Activated T-cell treated with anti-CD3 and anti-CD28 coated beads, Interleukin-2, amount 50 U/mL, for 24 hours (primary cell): ENCODE measurements around the gene PDE4B.

Source experiments
- DNase-seq: peaks from one replicate; pipeline ENCODE4 v3.0.0-alpha.2; 2020
- H3K27ac Mint-ChIP-seq: 2 replicates; pipeline ENCODE4 v1.8.0; 2020; ENCODE audit warnings: mild to moderate bottlenecking, mixed read lengths
- H3K27me3 Mint-ChIP-seq: 2 replicates; pipeline ENCODE4 v1.8.0; 2020; ENCODE audit warnings: mixed read lengths
- H3K36me3 Mint-ChIP-seq: 2 replicates; pipeline ENCODE4 v1.8.0; 2020; ENCODE audit warnings: low read depth, mixed read lengths
- H3K4me1 Mint-ChIP-seq: 2 replicates; pipeline ENCODE4 v1.8.0; 2020; ENCODE audit warnings: low read depth, mixed read lengths
- H3K4me3 Mint-ChIP-seq: 2 replicates; pipeline ENCODE4 v1.8.0; 2020; ENCODE audit warnings: mild to moderate bottlenecking, moderate library complexity, mixed read lengths
- H3K9me3 Mint-ChIP-seq: 2 replicates; pipeline ENCODE4 v1.8.0; 2020; ENCODE audit warnings: mixed read lengths

Gene PDE4B

DNA sequence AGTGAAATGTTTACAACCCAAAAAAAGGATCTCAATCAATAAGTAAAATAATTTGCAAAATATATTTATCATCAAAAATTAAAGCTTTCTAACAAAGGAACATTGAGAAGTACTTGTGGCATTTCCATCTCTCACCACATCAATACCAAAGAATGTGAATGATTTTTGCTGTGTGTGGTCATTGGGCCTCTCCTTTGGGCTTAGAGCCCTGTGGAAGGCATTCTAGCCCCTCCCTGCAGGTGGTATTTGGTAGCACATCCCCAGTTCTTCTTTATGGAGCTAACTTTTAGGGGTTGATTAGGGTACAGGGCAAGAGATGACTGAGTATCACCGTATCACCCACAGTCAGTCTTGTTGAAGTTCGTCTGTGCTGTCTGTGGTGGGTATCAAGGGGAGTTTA lies 447.1 kb downstream of the PDE4B start:
- Mint-ChIP-seq H3K36me3 (no peaks in the 10 kb centered on the region), H3K27me3 (peaks cover 24% of the 10 kb centered on the region), H3K27ac (no peak overlapping the region), H3K9me3 (no peaks in the 10 kb centered on the region), H3K4me3 (no peak overlapping the region), H3K4me1 (no peaks in the 10 kb centered on the region)
- no peak for DNase-seq

DNA sequence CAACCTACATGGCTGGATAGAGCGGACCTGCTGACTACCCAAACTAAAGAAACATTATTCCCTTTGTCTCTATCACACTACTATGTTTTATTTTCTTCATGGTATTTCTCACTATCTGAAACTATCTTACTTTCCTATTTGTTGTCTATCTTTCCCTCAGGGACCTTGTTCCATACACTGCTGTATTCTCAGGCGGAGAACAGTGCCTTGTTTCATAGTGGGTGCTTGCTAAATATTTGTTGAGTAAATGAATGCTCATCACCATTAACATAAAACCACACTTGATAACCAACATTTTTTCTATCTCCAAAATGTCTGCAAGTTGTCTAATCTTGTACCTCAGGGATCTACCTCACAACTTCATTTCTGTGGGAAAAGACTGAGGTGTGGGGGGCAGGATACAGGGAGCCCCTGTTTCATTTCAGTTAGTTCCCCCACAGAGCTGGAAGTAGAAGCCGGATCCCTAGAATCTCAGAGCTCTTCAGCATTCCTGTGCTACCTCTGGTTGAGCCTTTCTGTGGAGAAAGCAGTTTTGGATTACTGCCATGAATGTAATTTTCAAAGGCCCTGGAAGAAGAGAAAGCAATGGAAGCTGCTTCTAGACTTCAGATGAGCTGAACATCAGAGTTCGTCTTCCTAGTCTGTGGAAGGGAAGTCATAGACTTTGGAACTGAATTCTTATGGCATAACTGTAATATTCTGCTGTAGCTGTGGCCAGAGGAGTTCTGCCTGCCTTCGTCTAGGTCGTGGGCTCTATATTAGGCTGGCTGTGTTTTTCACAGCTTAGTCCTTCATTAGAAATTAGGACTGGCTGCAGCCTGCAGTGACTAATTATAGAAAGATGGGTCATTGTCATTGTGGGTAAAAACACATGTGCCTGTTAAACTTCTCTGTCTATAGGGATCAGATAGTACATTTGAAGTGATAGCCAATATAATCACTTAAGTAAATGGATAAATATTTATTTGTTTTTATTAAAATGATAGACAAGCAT lies 448.1 kb downstream of the PDE4B start:
- Mint-ChIP-seq H3K27ac (no peak overlapping the region), H3K9me3 (no peaks in the 10 kb centered on the region), H3K4me3 (no peak overlapping the region), H3K36me3 (no peaks in the 10 kb centered on the region), H3K27me3 (peaks cover 17% of the 10 kb centered on the region), H3K4me1 (no peaks in the 10 kb centered on the region)
- DNase-seq: no peak

DNA sequence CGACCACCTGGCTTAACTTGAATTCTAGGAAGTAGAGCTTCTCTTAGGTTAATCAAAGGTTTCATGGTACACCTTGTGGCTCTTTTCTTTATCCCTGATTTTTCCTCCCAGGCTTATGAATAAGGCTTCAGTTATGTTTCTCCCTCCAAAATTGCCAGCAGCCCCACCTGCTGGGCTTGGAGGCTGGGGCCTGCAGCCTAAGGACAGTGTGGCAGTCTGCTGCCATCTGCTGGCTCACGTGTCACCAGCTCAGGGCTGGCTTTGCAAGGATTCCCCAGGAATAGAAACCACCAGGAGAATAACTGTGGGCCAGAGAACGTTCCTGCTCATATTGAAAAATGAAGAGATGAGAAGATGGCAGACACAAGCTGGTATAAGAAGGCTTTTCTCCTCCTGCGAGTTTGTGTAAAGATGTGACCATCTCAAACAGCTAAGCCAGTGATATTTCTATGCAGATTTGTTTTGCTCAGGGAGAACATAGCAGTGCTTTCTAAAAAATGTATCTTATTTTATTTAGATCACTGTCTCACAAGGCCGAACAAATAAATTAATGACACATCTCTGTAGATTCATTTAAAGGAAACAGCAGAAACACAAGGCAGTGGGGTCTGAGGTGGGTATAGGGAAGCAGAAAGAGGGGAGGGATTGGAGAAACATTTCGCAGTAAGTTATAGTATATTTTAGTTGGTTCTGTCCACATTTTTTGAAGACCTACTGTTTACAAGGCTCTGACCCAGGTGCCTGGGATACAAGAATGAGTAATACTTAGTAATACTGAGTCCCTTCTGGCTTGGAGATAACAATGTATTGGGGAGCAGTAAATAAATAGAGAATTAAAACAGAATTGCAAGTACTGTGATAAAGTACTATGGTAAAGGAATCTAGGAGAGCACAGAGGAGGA lies 450.2 kb downstream of the PDE4B start:
- no peaks in the 10 kb centered on the region for H3K4me1 Mint-ChIP-seq
- peak; percentile 78 for DNase-seq
- H3K9me3 Mint-ChIP-seq: no peaks in the 10 kb centered on the region
- H3K36me3 Mint-ChIP-seq: no peaks in the 10 kb centered on the region
- H3K27me3 Mint-ChIP-seq: peaks cover 7% of the 10 kb centered on the region
- no peak overlapping the region for H3K27ac Mint-ChIP-seq
- H3K4me3 Mint-ChIP-seq: no peak overlapping the region

DNA sequence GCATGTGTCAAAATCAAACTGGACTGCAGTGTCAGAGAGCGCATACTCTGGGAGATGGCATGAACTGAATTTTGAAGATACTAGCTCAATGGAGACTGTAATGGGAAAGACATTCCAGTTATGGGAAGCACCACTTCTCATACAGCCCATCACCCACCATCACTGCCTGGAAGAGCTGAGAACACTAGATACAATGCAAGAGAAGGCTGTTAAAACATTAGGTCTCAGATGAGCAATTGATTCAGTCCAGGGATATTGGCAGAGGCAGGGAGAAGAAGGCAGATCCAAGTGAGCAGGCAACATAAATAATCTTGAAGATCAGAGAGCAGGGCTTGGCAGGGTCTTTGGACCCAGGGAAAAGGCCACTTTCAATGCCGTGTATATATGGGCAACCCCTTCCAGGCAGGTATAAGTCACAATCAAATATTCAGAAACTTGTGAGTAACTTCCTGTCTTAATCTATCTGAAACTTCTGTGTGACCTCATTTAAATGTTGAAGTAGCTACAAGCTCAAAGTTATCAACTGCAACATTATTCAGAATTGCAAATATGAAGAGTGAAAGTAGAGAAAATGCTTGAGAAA lies 450.9 kb downstream of the PDE4B start:
- H3K9me3 Mint-ChIP-seq: no peaks in the 10 kb centered on the region
- no peak overlapping the region for H3K27ac Mint-ChIP-seq
- H3K4me3 Mint-ChIP-seq: no peak overlapping the region
- no peaks in the 10 kb centered on the region for H3K4me1 Mint-ChIP-seq
- no peaks in the 10 kb centered on the region for H3K36me3 Mint-ChIP-seq
- peak; percentile 54 for DNase-seq
- no peaks in the 10 kb centered on the region for H3K27me3 Mint-ChIP-seq

DNA sequence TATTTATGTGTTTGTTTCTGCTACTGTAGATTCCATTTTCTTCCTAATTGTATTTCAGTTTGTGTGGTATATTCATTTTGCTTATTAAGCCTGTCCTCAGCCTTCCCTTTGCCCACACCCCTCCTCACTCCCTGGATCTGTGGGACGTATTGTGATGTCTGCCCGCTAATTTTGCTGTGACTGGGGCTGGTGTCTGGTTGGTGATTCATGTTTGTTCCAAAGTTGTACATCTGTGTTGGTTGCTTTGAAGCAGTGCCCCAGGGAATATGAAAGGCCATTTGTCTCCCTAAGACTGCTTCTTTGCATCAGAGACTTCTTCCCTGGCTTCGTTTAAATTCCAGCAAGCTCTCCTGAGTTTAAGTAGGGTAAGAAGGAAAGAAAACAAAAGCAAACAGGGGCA lies 451.7 kb downstream of the PDE4B start:
- no peaks in the 10 kb centered on the region for H3K27me3 Mint-ChIP-seq
- no peak overlapping the region for H3K27ac Mint-ChIP-seq
- H3K36me3 Mint-ChIP-seq: no peaks in the 10 kb centered on the region

DNA sequence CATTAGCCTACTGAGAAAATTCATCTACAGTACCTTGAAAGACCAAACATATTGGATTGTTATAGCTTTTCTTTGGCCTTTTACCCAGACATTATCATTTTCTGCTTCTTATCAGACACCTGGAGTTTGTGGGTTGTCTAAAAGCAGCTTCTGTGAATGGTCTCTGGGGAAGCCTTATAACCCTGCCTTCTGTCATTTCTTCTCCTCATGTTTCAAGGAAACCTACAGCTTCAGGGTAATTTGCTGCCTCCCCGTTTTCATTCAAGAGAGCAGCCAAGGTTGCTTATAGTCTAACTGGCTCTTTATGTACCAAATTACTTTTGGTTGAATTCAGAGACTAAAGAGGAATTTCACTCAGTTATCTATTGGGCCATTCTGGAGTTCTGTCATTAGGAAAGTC lies 453.0 kb downstream of the PDE4B start:
- H3K9me3 Mint-ChIP-seq: no peaks in the 10 kb centered on the region
- no peak for DNase-seq
- no peaks in the 10 kb centered on the region for H3K36me3 Mint-ChIP-seq
- H3K4me1 Mint-ChIP-seq: peaks cover 4% of the 10 kb centered on the region
- H3K4me3 Mint-ChIP-seq: no peak overlapping the region
- no peaks in the 10 kb centered on the region for H3K27me3 Mint-ChIP-seq
- peak overlapping the region; percentile 84 for H3K27ac Mint-ChIP-seq

More for the DNA sequence above, 451.7 kb downstream of the PDE4B start:
- H3K4me3 Mint-ChIP-seq: no peak overlapping the region
- H3K9me3 Mint-ChIP-seq: no peaks in the 10 kb centered on the region
- no peaks in the 10 kb centered on the region for H3K4me1 Mint-ChIP-seq
- DNase-seq: no peak

DNA sequence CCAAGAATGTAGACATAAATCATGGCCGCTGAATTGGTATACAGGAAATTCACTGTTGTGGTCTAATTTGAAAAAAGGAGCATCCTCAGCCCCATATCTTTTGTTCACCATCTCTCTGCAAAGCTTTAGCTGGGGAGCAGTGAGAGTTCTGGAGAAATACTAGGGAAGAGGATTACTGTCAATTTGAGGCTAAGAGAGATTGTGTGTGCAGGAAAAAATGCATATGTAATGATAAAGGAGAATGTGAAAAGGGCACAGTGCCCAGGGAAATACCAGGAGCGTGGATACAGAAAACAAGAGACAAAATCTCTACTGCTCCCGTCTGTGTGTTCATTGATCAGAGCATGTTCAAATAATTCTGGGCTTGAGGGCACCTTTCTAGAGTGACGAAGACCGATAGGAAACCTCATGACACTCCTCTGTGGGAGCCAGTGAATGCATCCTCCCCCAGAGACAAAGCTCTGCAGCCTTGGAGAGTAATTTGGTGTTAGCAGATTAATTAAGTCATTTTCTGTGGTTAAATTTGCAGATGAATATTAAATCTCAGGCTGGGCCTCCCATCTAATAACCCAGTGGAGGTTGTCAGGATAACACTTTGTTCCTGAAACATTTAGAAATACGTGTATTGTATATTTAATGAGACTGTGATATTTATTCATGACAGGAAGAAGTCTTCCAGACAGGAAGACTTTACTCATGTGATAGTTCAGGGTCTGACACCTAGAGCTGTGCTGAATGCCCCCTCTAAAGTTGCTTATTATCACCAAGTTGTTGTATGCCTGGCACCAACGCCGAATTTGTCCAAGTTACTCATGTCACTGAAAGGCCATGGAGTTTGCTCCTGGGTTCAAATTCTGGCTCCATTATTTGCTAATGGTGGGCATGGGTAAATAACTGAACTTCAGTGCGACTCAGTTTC lies 453.9 kb downstream of the PDE4B start:
- Mint-ChIP-seq H3K9me3 (no peaks in the 10 kb centered on the region), H3K27me3 (no peaks in the 10 kb centered on the region), H3K36me3 (no peaks in the 10 kb centered on the region), H3K27ac (peak overlapping the region; percentile 97), H3K4me1 (peaks cover 7% of the 10 kb centered on the region), H3K4me3 (peak overlapping the region; percentile 72)
- no peak for DNase-seq

DNA sequence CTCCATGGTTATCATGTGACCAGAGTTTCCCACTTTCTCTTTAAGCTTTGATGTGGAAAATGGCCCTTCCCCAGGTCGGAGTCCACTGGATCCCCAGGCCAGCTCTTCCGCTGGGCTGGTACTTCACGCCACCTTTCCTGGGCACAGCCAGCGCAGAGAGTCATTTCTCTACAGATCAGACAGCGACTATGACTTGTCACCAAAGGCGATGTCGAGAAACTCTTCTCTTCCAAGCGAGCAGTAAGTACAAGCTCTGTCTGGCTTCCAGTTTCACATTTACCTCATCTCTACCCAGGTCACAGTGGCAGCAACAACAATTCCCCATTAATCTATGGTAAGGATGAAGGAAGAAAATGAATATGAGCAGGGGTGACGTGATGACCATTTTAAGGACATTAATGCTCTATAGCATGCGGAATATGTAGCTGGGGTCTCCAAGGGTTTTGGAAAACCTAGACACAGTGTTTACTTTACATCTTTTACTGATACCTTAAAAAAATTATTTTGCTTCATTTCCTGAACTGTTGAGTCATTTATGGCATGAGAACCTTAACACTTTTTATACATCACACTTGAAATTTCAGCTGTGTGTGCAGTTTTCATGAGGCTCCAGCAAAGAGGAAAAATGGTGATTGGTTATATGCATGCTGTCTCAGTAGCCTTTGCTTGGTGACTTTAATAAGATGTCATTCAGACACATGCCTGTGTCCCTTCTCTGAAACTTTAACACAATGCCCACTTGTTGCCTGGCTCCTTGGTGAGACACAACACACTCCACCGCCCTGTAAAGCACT lies 454.9 kb downstream of the PDE4B start:
- Mint-ChIP-seq H3K4me3 (peak overlapping the region; percentile 72), H3K36me3 (no peaks in the 10 kb centered on the region), H3K9me3 (no peaks in the 10 kb centered on the region), H3K27me3 (no peaks in the 10 kb centered on the region), H3K27ac (peak overlapping the region; percentile 97), H3K4me1 (peaks cover 10% of the 10 kb centered on the region)
- peak; percentile 58 for DNase-seq

DNA sequence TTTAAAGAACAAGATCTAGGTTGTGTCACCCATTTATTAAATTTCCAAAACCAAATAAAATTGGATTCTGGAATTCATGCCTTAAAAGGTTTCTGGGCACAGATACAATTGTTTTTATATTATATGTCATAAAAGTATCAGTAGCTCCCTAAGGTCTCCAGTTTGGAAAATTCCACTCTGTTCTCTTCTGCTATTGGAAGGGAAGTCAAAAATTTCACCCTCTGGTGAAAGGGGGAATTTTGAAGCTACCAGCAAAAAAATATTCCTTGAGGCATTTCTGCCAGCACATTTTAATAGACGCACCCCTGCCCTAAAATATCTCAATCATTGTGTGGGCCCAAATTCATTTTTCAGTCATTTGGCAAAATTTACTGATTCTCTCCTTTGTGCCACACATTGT lies 455.6 kb downstream of the PDE4B start:
- peaks cover 13% of the 10 kb centered on the region for H3K4me1 Mint-ChIP-seq
- no peaks in the 10 kb centered on the region for H3K27me3 Mint-ChIP-seq
- H3K4me3 Mint-ChIP-seq: no peak overlapping the region
- no peaks in the 10 kb centered on the region for H3K36me3 Mint-ChIP-seq
- H3K9me3 Mint-ChIP-seq: no peaks in the 10 kb centered on the region
- no peak for DNase-seq
- peak overlapping the region; percentile 97 for H3K27ac Mint-ChIP-seq

DNA sequence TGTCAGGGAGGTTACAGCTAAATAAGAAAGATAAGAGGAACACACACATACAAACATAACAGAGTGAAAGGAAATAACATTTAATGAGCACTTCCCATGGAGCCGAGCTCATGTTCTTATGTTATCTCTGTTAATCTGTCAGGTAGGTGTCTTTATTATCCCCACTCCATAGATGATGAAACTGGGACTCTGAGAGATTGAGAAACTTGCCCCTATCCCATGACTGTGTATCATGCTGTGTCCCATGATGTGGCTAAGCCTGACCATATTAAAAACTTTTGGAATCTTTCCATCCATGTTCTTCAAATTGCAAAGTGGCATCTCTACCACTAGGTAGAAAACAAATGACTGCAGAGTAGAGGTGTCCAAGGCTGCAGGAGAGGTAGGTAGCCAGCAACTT lies 456.1 kb downstream of the PDE4B start:
- H3K36me3 Mint-ChIP-seq: no peaks in the 10 kb centered on the region
- no peaks in the 10 kb centered on the region for H3K9me3 Mint-ChIP-seq
- no peak overlapping the region for H3K27ac Mint-ChIP-seq
- peaks cover 16% of the 10 kb centered on the region for H3K4me1 Mint-ChIP-seq
- no peaks in the 10 kb centered on the region for H3K27me3 Mint-ChIP-seq
- H3K4me3 Mint-ChIP-seq: no peak overlapping the region
- no peak for DNase-seq

DNA sequence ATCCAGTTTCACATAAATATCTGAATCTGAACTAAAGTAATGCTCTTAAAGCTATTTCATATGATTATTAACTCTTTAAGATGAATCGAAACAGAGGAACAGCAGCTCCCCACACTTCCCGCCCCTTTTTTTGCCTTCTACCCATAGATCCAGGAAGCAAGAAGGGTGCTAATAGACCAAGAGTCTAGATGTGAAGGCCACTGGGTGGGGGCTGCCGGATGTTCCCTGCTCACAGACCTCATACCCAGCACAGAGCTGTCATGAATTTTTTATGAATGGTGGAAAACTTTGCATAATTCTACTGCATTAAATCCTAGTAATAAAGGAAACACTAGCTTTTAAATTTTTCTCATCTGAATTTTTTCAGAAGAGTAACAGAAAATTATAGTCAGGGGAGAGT lies 457.4 kb downstream of the PDE4B start:
- Mint-ChIP-seq H3K4me1 (peaks cover 28% of the 10 kb centered on the region), H3K27ac (no peak overlapping the region), H3K9me3 (no peaks in the 10 kb centered on the region), H3K4me3 (no peak overlapping the region), H3K27me3 (no peaks in the 10 kb centered on the region), H3K36me3 (no peaks in the 10 kb centered on the region)
- DNase-seq: no peak

DNA sequence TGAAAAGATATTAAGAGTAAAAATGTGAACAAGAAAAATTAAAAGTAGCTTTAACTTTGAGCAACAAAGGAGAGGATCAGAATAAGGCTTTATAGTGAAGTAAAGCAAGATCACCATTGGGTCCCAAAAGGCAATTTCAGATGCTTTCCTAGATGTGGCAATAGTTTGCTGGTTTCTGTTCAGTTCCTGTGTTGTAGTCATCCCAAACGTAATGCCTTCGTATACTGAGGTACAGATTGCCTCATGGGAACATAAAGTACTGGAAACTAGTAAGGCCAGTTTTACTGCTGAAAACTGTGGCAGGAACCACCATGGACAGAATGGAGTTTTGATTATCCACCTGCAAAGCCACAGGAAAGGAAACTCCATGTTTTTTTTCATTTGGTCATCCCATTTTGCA lies 457.8 kb downstream of the PDE4B start:
- Mint-ChIP-seq H3K9me3 (no peaks in the 10 kb centered on the region), H3K27me3 (no peaks in the 10 kb centered on the region), H3K4me3 (no peak overlapping the region), H3K36me3 (no peaks in the 10 kb centered on the region), H3K4me1 (peaks cover 31% of the 10 kb centered on the region), H3K27ac (no peak overlapping the region)
- no peak for DNase-seq

DNA sequence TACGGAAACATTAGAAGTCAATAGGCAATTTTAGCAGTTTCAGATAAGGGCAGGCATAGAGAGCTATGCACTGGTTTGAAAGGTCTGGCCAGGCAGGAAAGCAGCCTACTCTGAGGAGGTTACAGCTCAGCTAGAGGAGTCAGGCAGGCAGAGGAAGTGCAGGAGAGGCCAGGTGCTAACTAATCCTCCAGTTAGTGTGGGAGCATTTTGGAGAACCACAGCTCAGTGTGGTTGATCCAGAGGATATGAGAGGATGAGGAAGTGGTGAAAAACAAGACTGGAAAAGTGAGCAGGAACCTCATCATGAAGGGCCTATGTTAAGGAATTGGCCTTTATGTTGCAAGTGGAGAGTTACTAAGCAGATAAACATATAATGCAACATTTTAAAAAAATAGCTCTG lies 458.9 kb downstream of the PDE4B start:
- no peaks in the 10 kb centered on the region for H3K9me3 Mint-ChIP-seq
- no peak overlapping the region for H3K4me3 Mint-ChIP-seq
- no peak for DNase-seq
- peaks cover 40% of the 10 kb centered on the region for H3K4me1 Mint-ChIP-seq
- H3K36me3 Mint-ChIP-seq: no peaks in the 10 kb centered on the region
- no peak overlapping the region for H3K27ac Mint-ChIP-seq
- no peaks in the 10 kb centered on the region for H3K27me3 Mint-ChIP-seq
